OCI-LY3 (cell line): ENCODE measurements around the gene UBAP1.

Experiments
- EZH2phosphoT487 ChIP-seq: fragments of 200-600 bp; shearing (Covaris generic); IDR thresholded peaks from 2 replicates; pipeline ENCODE4 v1.6.1; 2018; ENCODE audit warnings: antibody characterized with exemption, mixed run types, low read depth
- TF ChIP-seq, protein P1 (sequence below): fragments of 200-600, 300-600 bp; sonication (generic); IDR thresholded peaks from 2 replicates; pipeline ENCODE4 v1.5.1; 2014; ENCODE audit warnings: antibody characterized with exemption, low read length, low read depth

DNA sequence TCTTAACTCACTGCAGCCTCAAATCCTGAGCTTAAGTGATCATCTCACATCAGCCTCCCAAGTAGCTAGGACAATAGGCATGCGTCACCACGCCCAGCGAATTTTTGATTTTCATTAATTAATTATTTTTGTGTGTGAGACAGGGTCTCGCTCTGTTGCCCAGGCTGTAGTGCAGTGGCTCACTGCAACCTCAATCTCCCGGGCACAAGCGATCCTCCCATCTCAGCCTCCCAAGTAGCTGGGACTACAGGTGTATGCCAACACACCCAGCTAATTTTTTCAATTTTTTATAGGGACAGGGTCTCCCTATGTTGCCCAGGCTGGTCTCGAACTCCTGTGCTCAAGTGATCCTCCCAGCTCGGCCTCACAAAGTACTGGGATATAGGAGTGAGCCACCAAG lies 41.4 kb downstream of the UBAP1 start:
- TF ChIP-seq, protein P1, sequence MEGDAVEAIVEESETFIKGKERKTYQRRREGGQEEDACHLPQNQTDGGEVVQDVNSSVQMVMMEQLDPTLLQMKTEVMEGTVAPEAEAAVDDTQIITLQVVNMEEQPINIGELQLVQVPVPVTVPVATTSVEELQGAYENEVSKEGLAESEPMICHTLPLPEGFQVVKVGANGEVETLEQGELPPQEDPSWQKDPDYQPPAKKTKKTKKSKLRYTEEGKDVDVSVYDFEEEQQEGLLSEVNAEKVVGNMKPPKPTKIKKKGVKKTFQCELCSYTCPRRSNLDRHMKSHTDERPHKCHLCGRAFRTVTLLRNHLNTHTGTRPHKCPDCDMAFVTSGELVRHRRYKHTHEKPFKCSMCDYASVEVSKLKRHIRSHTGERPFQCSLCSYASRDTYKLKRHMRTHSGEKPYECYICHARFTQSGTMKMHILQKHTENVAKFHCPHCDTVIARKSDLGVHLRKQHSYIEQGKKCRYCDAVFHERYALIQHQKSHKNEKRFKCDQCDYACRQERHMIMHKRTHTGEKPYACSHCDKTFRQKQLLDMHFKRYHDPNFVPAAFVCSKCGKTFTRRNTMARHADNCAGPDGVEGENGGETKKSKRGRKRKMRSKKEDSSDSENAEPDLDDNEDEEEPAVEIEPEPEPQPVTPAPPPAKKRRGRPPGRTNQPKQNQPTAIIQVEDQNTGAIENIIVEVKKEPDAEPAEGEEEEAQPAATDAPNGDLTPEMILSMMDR, result no peak
- TF ChIP-seq EZH2phosphoT487, result no peak
